Measurements from ENCODE around the gene KANSL1. TPM values are rescaled to one million over a fixed set of nuclear protein-coding genes. Genes with fewer than 3 reads are reported as not detected.
"Not testable (repeated sequence)": the region's sequence is repeated elsewhere in the genome, so short reads cannot be mapped to it uniquely, and the experiment has no call there.

KANSL1 gene
- total and polyA plus RNA-seq, 2 donors (not counting 1 experiment from before 2014, with no cell fraction given), result 8.4 to 78.6 TPM

DNA sequence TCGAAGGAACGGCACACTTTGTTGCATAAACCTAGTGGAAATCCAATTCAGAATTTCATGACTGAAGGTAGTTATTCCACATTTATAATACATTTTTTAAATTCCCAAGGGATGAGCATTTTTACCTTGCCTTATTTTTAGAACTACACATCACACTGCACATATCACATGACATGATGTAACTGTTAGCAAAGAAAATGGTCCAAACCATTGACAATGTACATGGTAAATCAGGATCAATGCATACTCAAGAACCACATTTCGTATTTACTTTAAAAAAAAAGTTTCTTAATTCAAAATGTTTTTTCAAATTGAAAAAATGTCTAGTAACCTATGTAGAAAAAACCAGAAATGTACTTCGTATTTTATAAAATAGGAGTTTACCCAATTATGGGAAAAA lies 2.5 kb downstream of the KANSL1 start:
- Histone ChIP-seq H3K9me3 (ENCODE audit: control insufficient read depth, insufficient read depth, low read depth, low read length) (no peaks in the 10 kb centered on the region), H3K27ac (ENCODE audit: insufficient read depth, low read length) (no peak overlapping the region), H2AFZ (ENCODE audit: low read length) (no peak overlapping the region), H3K79me2 (ENCODE audit: control insufficient read depth, insufficient read depth, low read length) (peaks cover 76% of the 10 kb centered on the region), H3K4me1 (ENCODE audit: control insufficient read depth, extremely low read depth, insufficient read depth, low read length) (peaks cover 11% of the 10 kb centered on the region), H4K20me1 (ENCODE audit: control insufficient read depth, extremely low read depth, insufficient read depth, low read length) (peaks cover 2% of the 10 kb centered on the region), H3K4me2 (ENCODE audit: extremely low read depth, insufficient read depth, low read length) (peak overlapping the region; percentile 88), H3K9ac (ENCODE audit: insufficient read depth, low read length) (no peak overlapping the region), H3K36me3 (ENCODE audit: control insufficient read depth, insufficient read depth, low read length) (no peaks in the 10 kb centered on the region), H3K4me3 (replicated peaks in 1 of 4; ENCODE audit: control extremely low read depth in 1 of 4, insufficient read depth in 1 of 4, low read depth in 3 of 4, low read length in 4 of 4) (peak overlapping the region; percentile 85 to 97 (median 92)), H3K27me3 (ENCODE audit: control insufficient read depth, insufficient read depth, low read length) (no peaks in the 10 kb centered on the region)
- peak; percentile 35 to 47 for DNase-seq (ENCODE audit: low read depth in 2 of 2)
- TF ChIP-seq, protein P1, sequence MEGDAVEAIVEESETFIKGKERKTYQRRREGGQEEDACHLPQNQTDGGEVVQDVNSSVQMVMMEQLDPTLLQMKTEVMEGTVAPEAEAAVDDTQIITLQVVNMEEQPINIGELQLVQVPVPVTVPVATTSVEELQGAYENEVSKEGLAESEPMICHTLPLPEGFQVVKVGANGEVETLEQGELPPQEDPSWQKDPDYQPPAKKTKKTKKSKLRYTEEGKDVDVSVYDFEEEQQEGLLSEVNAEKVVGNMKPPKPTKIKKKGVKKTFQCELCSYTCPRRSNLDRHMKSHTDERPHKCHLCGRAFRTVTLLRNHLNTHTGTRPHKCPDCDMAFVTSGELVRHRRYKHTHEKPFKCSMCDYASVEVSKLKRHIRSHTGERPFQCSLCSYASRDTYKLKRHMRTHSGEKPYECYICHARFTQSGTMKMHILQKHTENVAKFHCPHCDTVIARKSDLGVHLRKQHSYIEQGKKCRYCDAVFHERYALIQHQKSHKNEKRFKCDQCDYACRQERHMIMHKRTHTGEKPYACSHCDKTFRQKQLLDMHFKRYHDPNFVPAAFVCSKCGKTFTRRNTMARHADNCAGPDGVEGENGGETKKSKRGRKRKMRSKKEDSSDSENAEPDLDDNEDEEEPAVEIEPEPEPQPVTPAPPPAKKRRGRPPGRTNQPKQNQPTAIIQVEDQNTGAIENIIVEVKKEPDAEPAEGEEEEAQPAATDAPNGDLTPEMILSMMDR (conservative IDR thresholded peaks at IDR 0.05 in 1 of 2, IDR thresholded peaks at IDR 0.05 in 1 of 2; ENCODE audit: low read depth in 1 of 2, low read length in 2 of 2), result no peak
- no peak for TF ChIP-seq EZH2 (IDR thresholded peaks at IDR 0.05; ENCODE audit: low read length, missing control alignments)

DNA sequence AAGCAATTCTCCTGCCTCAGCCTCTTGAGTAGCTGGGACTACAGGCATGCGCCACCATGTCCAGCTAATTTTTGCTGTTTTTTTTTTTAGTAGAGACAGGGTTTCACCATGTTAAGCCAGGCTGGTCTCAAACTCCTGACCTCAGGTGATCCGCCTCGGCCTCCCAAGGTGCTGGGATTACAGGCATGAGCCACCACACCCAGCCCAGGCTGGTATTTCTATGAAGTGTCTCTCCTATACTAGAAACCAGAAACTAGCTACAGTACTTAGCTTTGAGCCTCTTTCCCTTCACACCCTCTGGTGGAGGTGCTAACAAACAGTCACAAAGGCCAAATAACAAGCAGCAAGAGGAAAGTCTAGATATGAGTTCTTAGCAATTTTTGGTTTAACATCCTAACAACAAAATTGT lies 6.4 kb downstream of the KANSL1 start:
- H3K27ac ChIP-seq (ENCODE audit: insufficient read depth, low read length); H3K9ac ChIP-seq (ENCODE audit: insufficient read depth, low read length); H3K4me1 ChIP-seq (ENCODE audit: control insufficient read depth, extremely low read depth, insufficient read depth, low read length); H2AFZ ChIP-seq (ENCODE audit: low read length); H3K9me3 ChIP-seq (ENCODE audit: control insufficient read depth, insufficient read depth, low read depth, low read length); H3K4me3 ChIP-seq (replicated peaks in 1 of 4; ENCODE audit: control extremely low read depth in 1 of 4, insufficient read depth in 1 of 4, low read depth in 3 of 4, low read length in 4 of 4); H3K36me3 ChIP-seq (ENCODE audit: control insufficient read depth, insufficient read depth, low read length); DNase-seq (ENCODE audit: low read depth in 2 of 2); H3K4me2 ChIP-seq (ENCODE audit: extremely low read depth, insufficient read depth, low read length); H3K27me3 ChIP-seq (ENCODE audit: control insufficient read depth, insufficient read depth, low read length): not testable (repeated sequence)
- peaks cover 100% of the 10 kb centered on the region for H3K79me2 ChIP-seq (ENCODE audit: control insufficient read depth, insufficient read depth, low read length)
- peaks cover 20% of the 10 kb centered on the region for H4K20me1 ChIP-seq (ENCODE audit: control insufficient read depth, extremely low read depth, insufficient read depth, low read length)
- TF ChIP-seq, protein P1 (conservative IDR thresholded peaks at IDR 0.05 in 1 of 2, IDR thresholded peaks at IDR 0.05 in 1 of 2; ENCODE audit: low read depth in 1 of 2, low read length in 2 of 2), result peak in 1 of 2 donors; percentile 22

GRCh38 chr17:46184696-46185095 lies 8.5 kb downstream of the KANSL1 start:
- Histone ChIP-seq H3K4me2 (ENCODE audit: extremely low read depth, insufficient read depth, low read length) (no peak overlapping the region), H3K9ac (ENCODE audit: insufficient read depth, low read length) (no peak overlapping the region), H3K27ac (ENCODE audit: insufficient read depth, low read length) (no peak overlapping the region), H3K9me3 (ENCODE audit: control insufficient read depth, insufficient read depth, low read depth, low read length) (no peaks in the 10 kb centered on the region), H3K79me2 (ENCODE audit: control insufficient read depth, insufficient read depth, low read length) (peaks cover 99% of the 10 kb centered on the region), H3K36me3 (ENCODE audit: control insufficient read depth, insufficient read depth, low read length) (no peaks in the 10 kb centered on the region), H3K4me3 (replicated peaks in 1 of 4; ENCODE audit: control extremely low read depth in 1 of 4, insufficient read depth in 1 of 4, low read depth in 3 of 4, low read length in 4 of 4) (no peak overlapping the region), H2AFZ (ENCODE audit: low read length) (no peak overlapping the region), H3K4me1 (ENCODE audit: control insufficient read depth, extremely low read depth, insufficient read depth, low read length) (peaks cover 2% of the 10 kb centered on the region), H3K27me3 (ENCODE audit: control insufficient read depth, insufficient read depth, low read length) (no peaks in the 10 kb centered on the region), H4K20me1 (ENCODE audit: control insufficient read depth, extremely low read depth, insufficient read depth, low read length) (peaks cover 20% of the 10 kb centered on the region)
- no peak for TF ChIP-seq EZH2 (IDR thresholded peaks at IDR 0.05; ENCODE audit: low read length, missing control alignments)
- TF ChIP-seq, protein P1 (conservative IDR thresholded peaks at IDR 0.05 in 1 of 2, IDR thresholded peaks at IDR 0.05 in 1 of 2; ENCODE audit: low read depth in 1 of 2, low read length in 2 of 2), result no peak
- no peak for DNase-seq (ENCODE audit: low read depth in 2 of 2)

- not testable (repeated sequence) for H3K36me3 ChIP-seq (ENCODE audit: control insufficient read depth, insufficient read depth, low read length); H3K27ac ChIP-seq (ENCODE audit: insufficient read depth, low read length); H2AFZ ChIP-seq (ENCODE audit: low read length); H3K4me3 ChIP-seq (replicated peaks in 1 of 4; ENCODE audit: control extremely low read depth in 1 of 4, insufficient read depth in 1 of 4, low read depth in 3 of 4, low read length in 4 of 4); H3K9ac ChIP-seq (ENCODE audit: insufficient read depth, low read length); H3K4me2 ChIP-seq (ENCODE audit: extremely low read depth, insufficient read depth, low read length); H3K4me1 ChIP-seq (ENCODE audit: control insufficient read depth, extremely low read depth, insufficient read depth, low read length); H3K27me3 ChIP-seq (ENCODE audit: control insufficient read depth, insufficient read depth, low read length); H3K9me3 ChIP-seq (ENCODE audit: control insufficient read depth, insufficient read depth, low read depth, low read length); DNase-seq (ENCODE audit: low read depth in 2 of 2)
- Histone ChIP-seq H4K20me1 (ENCODE audit: control insufficient read depth, extremely low read depth, insufficient read depth, low read length) (peaks cover 22% of the 10 kb centered on the region), H3K79me2 (ENCODE audit: control insufficient read depth, insufficient read depth, low read length) (peaks cover 99% of the 10 kb centered on the region)
Observed at GRCh38 chr17:46183383-46183782, 9.8 kb downstream of the KANSL1 start.

All from fibroblast of lung (primary cell).